Stimulated activated CD8-positive, alpha-beta memory T cell treated with anti-CD3 and anti-CD28 coated beads, Interleukin-2, amount 100 ng/mL, for 48 hours (primary cell): ENCODE data around the gene ATP1A1.

ENCODE experiments used
- DNase-seq, 2 donors: peaks; one replicate each; pipeline ENCODE4 v3.0.0-alpha.2; 2020; ENCODE audit warnings: low read depth in 2 of 2

Gene ATP1A1

DNA sequence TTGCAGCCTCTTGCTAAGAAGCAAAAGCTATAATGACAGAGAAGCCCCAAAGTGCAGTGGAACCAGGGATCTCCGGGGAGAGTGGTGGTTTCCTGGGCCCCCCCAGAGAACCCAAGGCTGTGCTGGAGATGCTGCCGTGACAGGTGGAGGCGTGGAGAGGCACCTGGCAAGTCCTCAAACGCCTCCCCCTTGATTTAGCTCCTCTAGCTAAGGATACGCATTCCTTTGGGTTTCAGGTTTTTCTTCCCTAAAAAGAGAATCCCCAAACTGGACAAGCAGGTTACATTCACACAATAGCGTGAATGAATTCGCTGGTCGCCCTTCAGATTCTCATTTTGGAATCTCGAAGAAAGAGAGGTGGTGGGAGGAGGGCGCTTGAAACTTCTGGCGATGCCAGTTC is 853 bp upstream of the ATP1A1 start:
- no peak for DNase-seq

- DNase-seq: peak; percentile 30 to 31
Observed at GRCh38 chr1:116373431-116374352, 648 bp downstream of the ATP1A1 start.

GRCh38 chr1:116374353-116375147 is 1.5 kb downstream of the ATP1A1 start:
- no peak for DNase-seq

- DNase-seq: no peak
Observed at GRCh38 chr1:116375148-116375886, 2.3 kb downstream of the ATP1A1 start.

GRCh38 chr1:116375887-116376728 is 3.1 kb downstream of the ATP1A1 start:
- DNase-seq: peak in 1 of 2 donors; percentile 21

- no peak for DNase-seq
Observed at GRCh38 chr1:116376729-116377086, 3.7 kb downstream of the ATP1A1 start.

- DNase-seq: no peak
Observed at GRCh38 chr1:116377541-116378529, 4.8 kb downstream of the ATP1A1 start.

DNA sequence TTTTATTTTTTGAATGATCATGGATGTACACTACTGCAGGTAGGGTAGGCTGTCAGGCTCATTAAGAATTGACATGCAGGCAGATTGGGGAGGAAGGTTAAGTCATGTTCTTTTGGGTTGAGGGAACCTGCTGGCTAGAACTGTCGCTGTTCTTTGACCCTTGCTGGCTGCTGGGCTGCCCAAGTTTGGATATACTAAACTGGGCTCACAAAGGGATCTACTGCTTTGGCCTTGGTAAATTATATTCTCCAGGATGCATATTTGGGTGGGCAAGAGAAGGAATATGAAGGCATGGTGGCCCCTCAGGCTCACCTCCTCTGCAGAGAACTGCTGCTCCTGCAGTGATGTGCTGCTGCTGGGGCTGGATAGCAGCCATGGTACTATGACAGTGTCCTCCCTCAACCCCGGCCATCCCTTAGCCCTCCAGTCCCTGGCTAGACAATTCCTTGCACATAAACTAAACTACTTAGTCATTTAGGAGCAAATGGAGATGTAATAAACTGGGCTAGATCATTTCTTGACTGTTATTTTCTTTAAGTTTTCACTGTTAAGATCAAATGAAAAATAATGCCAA is 6.1 kb downstream of the ATP1A1 start:
- DNase-seq: no peak

DNA sequence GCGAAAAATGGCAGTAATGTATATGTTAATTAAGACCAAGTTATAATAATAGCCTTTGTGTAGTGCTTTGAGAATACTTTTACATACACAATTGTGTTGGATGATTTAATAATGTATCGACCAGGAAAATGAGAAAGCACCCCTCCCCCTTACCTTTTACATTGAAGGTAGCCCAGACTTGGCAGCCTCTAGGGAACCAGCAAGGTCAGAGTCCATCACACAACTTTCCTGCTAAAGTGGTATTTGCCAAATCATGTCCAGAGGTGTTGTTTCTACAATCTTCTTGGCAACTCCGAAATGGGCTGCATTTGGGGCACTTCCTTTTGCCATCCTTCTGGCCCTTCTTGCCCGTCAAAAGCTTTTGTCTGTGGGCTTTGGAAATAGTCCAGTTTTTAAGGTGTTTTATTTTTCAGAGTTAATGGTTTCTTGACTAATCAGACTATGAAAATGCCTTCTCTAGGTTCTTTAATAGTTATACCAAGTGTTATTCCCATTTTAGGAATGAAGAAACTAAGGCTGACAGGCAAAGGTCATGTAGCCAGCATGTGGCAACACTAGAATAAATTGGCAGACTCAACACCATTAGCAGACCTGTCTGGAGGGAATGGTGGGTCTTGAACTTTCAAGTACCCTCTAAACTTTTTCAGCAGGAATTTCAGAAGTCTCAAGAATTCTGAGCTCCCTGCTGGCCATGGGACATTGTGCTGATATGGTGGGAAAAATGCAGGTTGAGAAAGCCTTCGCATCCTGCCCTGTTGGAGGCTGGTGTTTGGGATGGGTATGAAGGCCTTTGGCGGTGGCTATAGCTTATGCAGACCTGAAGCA is 6.8 kb downstream of the ATP1A1 start:
- no peak for DNase-seq

- DNase-seq: no peak
Observed at GRCh38 chr1:116380499-116381242, 7.6 kb downstream of the ATP1A1 start.

DNA sequence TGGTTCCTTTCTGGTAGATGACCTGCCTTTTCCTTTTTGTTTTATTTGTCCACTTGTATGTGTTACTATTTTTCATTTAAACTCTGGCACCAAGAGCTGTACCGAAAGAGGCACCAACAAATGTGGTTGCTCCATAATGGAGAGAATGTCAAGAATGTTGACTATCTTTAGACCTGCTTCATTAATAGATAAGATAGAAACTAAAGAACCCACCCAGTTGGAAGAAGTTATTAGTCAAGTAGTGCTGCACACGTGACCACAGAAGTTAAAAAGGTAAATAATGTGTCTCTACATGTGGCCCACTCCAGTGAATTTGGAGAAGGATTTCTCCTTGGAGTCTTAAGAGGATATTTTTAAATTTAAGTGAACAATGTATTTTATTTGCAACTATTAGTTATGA is 9.3 kb downstream of the ATP1A1 start:
- DNase-seq: no peak

DNA sequence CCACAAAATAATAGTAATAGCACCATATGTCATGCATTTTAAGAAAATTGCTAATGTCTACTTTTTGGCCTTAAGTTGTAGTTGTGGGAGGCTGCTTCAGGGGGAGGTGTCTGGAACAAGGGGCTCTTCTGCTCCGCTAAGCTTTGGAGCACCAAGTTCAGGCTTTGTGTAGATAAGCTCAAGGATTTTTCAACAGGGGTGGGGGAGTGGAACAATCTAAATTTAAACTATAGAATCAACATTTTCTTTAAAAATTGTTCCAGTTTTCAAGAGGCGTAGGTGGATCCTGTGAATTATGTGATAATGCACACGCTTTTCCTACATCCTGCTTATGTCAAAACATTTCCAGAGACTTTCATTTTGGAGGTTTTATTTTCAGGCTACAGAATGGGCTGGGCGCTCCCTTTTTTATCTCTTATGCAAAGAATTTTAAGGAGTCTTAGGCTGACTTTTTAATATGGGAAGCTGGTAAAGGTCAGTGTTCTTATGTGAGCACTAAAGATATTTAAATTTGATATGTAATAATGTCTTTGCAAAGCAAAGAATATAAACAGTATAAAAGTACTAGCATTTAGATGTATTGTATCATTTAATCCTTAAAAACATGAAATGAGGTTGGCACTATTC is 9.9 kb downstream of the ATP1A1 start:
- DNase-seq: no peak

GRCh38 chr1:116386042-116386441 is 13.0 kb downstream of the ATP1A1 start:
- DNase-seq: no peak

DNA sequence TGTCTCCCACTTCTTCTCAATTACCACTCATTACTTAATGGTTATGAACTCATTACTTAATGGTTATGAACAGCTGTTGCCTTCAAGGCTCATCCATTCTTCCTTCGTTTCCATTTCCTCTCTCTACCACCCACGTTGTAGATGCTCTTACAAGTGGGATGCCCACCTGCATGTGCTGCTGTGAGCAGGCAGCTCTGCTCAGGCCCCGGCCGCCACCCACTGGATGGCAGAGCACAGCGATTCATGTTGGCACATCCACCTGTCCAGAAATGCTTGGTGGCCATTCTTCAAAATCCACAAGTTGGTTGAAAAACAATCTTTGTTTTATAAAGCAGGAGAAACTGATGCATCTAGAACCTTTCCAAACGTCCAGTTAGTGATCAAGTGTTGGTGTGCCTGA is 14.5 kb downstream of the ATP1A1 start:
- DNase-seq: no peak

DNA sequence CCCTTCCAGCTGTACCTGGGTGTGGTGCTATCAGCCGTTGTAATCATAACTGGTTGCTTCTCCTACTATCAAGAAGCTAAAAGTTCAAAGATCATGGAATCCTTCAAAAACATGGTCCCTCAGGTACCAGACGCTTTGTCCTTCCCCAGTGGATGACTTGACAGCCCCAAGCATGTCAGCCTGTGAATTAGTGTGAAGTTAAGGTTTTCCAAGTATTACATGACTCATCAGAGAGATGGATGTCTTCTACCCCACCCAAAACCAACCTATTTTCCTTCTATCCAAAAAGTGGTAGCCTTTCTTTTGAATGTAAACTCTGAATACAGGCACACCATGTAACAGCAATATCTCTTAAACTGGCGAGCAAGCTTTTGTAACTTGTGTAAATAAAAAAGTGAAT is 15.1 kb downstream of the ATP1A1 start:
- no peak for DNase-seq

- DNase-seq: no peak
Observed at GRCh38 chr1:116389013-116389412, 16.0 kb downstream of the ATP1A1 start.

DNA sequence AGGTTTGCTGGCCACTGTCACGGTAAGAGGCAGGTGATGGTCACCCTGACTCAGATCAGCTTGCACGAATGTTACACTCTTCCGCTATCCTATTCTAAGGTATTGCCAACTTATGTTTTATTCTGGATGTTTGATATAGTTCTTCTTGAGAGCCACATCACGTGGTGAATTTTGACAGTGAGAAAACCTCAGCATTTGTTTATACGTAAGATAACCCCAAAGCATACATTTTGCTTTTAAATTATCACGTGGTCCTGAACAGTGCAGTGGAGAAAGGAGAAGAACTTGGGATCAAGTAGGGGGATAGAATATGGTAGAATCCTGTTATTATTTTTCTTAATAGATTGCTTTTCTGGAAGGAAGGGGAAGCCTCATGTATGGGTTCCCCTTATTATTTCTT is 16.6 kb downstream of the ATP1A1 start:
- no peak for DNase-seq

GRCh38 chr1:116390195-116390594 is 17.2 kb downstream of the ATP1A1 start:
- DNase-seq: no peak
